GM21576 (cell line): ENCODE data around the gene SERTAD3.

ENCODE experiments used
- ATAC-seq: cut with Tn5 transposase; IDR thresholded peaks from one replicate; pipeline ENCODE4 v1.9.1; 2021; ENCODE audit warnings: mild to moderate bottlenecking, moderate library complexity; ENCODE audit not compliant: unreplicated experiment

SERTAD3 gene

DNA sequence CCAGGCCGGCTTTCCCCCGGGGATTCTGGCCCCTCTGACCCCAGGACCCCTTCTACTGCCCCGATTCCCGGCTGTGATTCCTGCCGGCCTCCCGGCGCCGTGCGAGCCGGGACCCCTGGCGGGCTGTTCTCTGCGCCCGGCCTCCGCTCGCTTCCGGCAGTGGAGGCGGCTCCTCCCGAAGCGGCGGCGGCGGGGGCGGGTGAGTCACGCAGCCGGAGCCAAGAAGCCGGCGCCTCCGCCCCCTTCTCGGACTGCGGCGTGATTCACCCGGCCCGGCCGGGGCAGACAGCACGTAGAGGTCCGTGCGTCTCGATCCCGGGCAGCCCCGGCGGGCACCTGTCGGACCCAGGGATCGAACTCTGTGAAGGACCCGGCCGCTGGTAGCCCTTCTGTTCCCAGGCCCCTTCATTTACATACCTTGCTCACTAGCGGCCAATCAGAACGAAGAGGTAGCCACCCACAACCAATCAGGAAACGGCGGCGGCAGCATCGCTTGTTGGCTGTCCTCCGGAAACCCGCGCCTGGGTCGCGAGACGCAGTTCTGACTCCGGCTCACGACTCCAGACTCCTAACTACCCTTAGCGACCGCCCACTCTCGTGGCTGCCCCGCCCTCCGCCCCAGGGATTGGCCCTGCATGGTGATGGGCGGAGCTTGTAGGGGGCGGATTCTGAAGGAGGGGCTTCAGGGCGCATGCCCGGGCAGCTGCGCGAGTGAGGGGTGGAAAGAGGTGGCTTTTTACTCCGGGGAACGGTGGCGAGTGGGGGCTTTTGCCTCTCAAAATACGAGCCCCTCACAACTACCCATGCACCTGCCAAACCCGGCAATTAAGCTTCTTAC, 18.5 kb downstream of the SERTAD3 start, which contains the start of gene SERTAD1:
SERTAD1 (minus strand) TSS at position 543 of the 838 bp plus-strand sequence. CDS start 2,446 bp downstream, outside the sequence.
- ATAC-seq: peak; percentile 78

DNA sequence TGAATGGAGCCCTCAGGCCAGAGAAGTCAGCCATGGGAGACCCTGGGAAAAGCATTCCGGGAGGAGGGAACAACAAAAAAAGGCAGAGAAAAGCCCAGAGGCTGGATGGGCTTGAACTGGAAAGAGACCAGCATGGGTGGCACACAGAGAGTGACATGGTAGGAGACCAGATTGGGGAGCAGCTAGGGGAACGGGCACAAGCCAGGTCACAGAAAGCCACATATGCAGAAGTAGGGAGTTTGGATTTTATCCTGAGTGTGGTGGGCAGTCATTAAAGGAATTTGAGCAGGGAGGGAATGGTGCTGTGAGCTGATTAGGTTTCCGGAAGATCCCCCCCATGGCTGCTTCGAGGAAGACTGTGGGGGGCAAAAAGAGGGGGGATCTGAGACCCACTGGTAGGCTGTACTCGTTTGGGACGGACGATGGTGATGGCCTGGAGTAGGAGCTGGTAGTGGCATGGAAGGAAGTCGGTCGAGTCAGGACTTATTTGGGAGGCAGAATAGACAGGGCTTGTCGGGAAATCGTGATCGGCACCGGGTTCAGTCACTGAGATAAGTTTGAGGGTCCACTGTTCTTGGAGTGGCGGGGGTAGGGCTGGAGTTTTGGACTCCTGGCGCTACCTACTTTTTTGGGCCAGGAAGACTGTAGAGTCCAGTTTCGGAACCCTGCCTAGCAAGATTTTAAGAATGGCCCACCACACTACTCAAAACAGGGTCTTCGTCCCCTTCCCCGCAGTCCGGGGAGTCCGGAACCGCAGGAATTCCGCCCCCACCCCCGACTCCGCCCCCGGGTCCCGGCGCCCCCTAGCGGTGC, 19.3 kb downstream of the SERTAD3 start:
- ATAC-seq: no peak

DNA sequence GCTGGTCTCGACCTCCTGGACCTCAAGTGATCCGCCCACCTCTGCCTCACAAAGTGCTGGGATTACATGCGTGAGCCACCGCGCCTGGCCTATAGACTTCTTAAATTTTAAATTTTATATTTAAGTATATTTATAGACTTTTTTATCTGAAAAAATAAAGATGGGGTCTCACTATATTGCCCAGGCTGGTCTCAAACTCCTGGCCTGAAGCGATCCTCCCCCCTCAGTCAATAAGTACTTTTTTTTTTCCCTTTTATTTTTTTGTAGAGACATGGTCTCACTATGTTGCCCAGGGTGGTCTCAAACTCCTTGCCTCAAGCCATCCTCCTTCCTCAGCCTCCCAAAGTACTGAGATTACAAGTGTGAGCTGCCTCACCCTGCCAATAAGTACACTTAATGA, 20.2 kb downstream of the SERTAD3 start:
- ATAC-seq: no peak

DNA sequence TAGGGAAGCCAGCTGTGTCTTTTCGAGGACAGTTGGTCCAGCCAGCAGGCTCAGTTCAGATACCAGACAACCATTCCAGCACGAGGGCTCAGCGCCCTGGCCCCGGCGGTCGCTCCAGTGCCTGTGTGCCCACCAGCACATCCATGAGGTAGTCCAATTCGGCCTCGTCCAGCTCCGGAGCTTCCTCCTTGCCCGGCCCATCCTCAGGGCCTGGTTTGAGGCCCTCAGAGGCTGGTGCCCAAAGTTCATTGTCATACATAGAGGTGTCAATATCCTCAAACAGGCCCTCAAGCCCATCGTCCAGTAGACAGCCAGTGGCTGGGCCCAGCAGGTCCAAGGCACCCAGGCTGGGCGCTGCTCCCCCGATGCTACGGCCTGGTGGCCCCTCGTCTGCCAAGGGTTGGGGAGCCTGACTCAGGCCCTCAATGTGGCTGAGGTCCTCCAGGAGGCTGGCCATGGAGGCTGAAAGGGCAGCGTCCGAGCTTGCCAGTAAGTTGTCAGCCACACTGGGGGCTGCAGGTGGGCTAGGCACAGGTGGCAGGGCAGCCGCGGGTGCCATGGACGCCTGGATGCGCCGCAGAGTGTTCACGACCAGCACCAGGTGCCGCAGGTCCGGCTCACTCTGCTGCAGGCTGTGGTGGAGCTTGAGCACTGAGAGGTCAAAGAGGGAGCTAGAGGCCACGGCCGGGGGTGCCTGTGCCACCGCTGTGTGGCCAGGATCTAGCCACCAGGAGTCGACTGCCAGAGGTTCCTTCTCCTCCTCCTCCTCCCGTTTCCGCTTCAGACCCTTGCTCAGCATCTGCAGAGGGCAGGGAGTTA, 21.2 kb downstream of the SERTAD3 start:
- ATAC-seq: no peak

DNA sequence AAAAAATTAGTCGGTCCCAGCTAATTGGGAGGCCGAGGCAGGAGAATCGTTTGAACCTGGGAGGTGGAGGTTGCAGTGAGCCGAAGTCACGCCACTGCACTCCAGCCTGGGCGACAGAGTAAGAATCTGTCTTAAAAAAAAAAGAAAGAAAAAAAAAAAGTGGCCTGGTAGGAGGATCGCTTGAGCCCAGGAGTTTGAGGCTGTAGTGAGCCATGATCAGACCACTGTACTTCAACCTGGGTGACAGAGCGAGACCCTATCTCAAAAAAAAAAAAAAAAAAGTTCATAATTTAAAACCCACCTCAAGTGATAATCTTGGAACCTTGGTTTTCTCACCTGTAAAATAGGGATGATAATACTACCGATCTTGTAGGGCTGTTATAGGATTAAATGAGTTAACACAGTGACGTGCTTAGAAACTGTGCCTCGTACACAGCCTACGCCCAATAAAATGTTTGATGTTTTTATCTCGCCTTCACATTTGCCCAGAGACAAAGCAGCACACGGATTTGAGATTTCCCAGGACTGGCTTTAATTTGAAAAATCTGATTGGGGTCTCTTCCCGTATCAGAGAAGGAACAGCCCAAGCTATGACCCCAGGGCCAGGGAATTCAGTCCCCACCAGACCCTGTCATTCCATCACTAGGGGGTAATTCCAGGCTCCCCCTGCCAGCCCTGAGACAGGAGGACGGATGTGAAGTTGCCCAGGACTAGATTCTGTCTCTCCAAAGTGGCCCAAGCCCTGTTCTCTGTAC, 22.0 kb downstream of the SERTAD3 start:
- ATAC-seq: no peak

DNA sequence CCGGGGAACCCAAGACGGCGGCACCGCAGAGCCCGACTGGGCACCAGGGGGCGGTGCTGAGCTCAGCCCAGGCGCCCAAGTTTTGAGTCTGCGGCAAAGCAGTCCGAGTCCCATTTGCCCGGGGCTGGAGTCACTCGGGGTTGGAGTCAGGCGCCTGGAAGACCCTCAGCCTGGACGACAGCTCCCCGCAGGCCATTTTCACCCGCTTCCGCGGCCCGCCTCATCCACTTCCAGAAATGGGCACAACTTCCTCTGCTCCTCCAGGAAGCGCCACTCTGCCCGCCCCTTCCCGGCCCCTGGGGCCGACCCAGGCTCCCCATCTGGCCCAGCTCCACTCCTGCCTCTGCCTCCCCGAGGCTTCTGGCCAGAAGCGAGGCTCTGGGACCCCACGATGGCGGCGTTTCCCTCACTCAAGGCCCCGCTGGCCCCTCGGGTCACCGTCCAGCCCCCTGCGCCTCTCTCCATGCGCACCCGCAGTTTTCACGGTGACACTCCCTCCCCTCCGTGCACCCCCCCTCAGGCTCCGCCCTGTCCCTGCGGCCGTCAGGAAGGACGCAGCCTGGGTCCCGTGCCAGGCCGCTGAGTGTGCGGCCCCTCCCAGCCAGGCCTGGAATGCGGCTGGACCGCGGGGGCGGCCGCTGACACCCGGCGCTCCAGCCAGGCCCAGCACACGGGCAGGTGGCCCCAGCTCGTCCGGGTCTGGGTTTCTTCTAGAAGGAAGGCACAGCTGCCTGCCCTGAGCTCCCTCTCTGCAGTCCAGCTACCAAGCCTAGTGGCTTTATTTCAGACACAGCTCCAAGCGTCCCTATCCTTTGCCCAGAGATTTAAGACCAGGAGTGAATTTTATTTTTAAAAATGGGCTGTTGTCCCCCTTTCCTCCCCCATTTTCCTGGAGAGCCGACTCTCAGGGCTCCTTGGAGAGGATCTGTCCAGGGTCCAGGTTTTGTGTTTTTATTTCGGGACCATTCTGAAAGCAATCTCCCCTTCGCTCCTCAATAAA, 23.1 kb downstream of the SERTAD3 start:
- peak; percentile 28 for ATAC-seq

DNA sequence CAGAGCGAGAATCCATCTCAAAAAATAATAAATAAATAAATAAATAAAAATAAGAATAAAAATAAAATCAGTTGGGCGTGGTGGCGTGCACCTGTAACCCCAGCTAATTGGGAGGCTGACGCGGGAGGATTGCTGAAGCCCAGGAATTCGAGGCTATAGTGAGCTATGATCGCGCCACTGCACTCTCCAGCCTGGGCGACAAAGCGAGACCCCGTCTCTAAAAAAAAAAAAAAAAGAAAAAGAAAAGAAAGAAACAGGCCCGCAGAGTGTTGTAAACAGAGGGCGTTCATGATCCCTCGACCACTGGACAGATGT, 23.7 kb downstream of the SERTAD3 start:
- ATAC-seq: no peak

DNA sequence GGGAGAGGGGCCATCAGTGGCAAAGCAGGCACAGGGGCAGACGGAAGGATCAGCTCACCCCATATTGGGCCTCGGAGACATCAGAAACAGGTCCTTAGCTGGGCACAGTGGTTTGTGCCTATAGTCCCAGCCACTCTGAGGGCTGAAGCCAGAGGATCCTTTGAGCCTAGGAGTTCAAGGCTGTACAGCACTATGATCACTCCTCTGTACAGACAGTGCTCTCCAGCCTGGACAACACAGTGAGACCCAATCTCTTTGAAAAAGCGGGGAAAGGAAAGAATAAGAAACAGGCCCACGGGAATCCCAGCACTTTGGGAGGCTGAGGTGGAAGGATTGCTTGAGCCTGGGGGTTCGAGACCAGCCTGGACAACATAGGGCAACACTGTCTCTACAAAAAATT, 24.4 kb downstream of the SERTAD3 start:
- no peak for ATAC-seq

DNA sequence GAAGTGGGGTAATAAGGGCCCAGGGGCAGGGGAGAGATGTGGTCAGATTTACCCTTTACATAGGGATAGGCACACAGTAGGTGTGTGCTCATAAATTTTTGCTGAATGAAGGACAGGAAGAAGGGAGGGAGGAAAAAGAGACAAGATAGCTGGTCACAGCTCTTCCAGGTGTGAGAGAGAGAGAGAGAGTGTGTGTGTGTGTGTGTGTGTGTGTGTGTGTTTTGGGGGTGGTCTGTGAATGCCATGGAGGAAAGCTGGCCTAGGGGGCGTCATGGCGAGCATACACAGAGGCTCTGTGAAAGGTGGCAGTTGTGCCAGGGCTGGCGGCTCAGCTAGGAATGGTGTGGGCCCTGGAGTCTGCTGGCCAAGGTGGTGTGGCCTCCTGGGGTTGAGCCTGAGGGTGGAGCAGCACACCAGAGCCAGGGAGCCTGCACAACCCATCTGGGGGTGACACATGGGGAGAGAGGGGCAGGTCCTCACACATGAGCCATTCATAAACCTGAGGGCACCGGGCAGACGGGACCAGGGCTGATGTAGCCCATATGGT, 25.0 kb downstream of the SERTAD3 start:
- no peak for ATAC-seq

DNA sequence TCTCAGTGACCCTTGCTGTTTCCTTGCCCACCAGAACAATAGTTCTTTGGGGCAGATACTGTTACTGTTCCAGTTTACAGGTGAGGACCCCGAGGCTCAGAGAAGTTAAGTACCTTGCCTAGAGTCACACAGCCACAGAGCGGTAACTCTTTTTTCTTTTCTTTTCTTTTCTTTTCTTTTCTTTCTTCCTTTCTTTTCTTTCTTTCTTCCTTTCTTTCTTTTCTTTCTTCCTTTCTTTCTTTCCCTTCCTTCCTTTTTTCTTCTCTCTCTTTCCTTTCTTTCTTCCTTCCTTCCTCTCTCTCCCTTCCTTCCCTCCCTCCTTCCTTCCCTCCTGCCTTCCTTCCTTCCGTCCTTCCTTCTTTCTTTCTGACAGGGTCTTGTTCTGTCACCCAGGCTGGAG, 26.1 kb downstream of the SERTAD3 start:
- ATAC-seq: no peak

DNA sequence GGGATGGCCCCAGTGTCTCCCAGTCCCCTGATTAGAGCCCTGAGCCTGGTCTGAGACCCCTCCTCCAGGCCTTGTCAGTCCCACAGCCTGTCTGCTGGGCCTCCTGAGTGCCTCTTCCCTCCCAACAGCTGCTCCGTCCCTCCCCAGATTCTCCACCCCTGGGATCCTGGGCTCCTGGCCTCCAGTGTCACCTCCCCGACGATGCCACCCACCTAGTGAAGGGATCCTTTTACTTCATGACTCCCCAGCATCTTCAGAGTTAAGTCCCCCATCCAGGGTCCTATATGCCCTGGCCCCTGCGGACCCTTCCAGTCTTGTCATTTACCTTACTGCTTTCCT, 26.5 kb downstream of the SERTAD3 start:
- ATAC-seq: no peak

DNA sequence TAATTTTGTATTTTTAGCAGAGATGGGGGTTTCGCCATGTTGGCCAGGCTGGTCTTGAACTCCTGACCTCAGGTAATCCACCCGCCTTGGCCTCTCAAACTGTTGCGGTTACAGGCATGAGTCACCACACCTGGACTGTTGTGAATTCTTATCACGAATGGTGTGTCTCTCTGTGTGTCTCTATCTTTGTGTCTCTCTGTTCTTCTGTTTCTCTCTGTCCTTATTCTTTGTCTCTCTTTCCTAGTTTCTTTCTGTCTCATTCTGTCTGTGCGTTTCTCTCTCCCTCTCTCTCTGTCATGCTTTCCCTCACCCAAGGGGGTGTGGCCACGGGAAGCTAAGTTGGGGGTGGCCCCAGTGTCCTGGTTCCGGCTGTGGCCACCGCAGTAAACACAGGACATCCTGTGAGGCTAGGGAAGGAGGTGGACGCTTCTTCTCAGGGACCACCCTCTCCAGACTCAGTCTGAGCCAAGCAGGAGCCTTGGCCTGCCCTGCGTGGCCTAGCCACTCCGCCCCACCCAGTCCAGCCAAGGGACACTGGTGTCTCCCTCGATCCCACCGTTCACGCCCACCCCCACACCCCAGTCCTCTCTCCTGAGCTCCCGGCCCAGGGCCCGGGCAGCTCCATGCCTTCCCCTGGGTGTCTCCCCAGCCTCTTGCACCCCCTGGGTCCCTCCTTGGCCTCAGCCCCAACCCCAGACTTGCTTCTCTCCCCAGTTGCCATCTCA, 27.1 kb downstream of the SERTAD3 start:
- no peak for ATAC-seq

DNA sequence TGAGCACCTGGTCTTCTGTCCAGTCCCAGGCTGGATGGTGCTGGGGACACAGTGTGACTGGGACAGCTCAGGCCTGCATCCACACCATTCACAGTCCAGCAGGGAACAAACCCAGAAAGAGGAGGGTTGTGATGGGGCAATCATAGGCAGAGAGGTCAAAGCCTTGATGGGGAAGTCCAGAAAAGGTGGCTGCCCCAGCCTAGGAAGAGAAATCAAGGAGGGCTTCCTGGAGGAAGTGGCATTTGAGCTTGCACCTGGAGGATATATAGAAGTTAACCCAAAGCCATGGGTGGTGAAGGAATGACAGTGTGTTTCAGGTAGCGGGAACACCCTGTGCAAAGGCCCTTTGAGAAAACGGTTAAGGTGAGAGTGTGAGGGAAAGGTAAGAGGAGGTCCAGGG, 28.4 kb downstream of the SERTAD3 start:
- no peak for ATAC-seq

DNA sequence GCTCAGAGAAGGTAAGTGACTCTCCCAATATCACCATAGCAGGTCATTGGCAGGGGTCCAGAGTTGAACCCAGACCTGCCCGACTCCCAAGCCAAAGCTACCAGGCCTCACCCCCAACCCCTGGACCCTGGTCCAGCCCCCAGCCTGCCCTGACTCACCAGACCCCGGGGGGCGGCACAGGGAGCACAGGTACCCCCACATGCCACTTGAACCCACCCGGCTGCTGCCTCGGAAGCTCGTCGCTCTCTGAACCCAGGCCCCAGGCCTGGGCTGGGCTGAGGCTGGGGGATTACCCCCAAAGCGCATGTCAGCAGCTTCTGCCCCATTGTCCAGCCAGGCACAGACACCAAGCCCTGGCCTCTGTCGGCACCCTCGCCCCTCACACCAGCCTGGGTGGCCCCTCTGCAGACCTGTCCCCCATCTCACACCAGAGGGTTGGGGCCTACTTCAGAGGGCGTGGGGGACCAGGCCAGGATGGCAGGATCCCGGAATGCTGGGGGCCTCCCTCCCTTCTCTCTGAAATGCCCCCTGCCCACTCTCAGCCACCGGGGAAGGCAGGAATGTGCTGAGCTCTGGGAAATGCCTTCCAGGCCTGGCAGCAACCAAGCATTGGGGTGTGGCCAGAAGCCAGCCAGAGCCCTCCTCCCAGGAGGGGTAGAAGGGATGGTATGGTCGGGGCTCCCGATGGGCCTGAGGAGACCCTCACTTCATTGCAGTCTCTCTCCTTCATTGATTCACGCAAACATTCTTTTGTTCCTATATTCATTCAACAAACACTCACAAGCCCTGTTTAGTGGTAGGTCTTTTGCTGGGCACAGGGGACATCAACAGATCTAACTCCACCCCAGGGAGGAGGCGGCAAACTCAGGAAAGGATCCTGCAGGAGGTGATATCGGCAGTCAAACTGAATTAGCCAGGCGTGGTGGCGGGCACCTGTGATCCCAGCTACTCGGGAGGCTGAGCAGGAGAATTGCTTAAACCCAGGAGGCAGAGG, 29.3 kb downstream of the SERTAD3 start:
- no peak for ATAC-seq

DNA sequence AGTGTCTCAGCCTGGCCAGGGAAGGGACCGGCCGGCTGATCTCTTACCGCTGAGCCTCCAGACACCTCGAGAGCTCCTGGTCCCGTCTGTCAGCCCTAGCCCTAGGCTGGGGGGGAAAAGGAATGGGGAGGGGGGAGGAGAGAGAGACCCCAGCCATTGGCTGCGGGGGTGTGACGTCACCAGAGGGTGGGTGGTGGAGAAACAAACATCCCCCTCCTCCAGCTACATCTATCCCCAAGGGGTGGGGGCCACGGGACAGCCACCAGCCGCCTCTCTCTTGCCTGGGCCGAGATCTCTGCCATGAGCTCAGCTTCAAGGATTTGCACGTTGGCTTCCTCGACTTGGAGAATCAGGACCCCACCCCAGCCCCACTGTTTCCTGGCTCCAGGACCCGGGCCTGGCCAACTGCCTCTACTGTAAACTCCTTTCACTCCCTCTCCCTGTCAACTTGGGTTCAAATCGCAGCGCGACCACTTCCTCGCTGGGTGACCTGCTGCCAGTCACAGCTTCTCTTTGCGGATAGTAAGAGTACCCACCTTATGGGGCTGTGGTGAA, 30.8 kb downstream of the SERTAD3 start, which contains the start of gene PRX:
PRX (minus strand) TSS at position 88 of the 555 bp plus-strand sequence. CDS start 5,446 bp downstream, outside the sequence.
- ATAC-seq: no peak

DNA sequence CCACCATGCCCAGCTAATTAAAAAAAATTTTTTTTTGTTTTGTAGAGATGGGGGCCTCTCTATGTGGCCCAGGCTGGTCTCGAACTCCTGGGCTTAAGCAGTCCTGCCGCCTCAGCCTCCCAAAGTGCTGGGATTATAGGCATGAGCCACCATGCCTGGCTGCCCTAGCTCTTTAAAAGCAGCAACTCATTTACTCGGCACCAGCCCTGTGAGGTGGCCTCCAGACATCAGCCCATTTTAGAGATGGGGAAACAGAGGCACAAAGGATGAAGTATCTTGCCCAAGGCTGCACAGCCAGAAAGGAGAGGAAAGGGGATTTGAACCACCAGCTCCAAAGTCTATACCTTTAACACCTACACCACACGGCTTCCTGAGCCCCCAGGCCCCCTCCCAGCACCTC, 31.3 kb downstream of the SERTAD3 start:
- no peak for ATAC-seq

DNA sequence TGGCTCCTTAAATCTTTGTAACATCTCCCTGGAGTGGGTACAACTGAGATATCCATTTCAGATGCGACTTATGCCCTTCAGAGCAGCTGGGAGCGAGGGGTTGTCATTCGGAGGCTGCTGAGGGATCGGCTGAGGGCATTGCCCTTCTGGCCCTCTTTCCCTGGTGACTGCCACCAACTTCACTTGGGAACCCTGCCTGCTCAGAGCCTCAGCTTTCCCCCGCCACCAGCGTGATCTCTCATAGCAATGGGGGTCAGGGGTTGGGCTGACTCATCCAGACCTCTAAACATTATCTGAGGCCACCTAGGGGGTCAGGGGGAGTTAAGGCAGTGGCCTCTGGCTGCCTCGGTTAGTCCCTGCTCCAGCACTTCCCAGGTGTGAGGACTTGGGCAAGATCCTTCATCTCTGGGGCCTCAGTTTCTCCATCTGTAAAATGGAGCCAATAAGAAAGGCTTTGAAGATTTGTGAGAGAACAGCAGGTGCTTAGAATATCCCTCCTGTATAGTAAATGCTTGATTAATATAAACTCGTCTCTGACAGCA, 32.1 kb downstream of the SERTAD3 start:
- no peak for ATAC-seq
